ENCODE results near the gene TYW3. TPM values are rescaled to one million over a fixed set of nuclear protein-coding genes. Genes with fewer than 3 reads are reported as not detected.

The TYW3 gene
- total RNA-seq, 1 donor from 2014 or later: 0.13 TPM

GRCh38 chr1:74690909-74691308 lies 42.0 kb upstream of the TYW3 start:
- no peaks in the 10 kb centered on the region for H3K36me3 ChIP-seq
- no peaks in the 10 kb centered on the region for H3K36me3 Mint-ChIP-seq

GRCh38 chr1:74693473-74693872 lies 39.5 kb upstream of the TYW3 start:
- H3K27me3 Mint-ChIP-seq (ENCODE audit: insufficient read depth, low read depth): peaks cover 6% of the 10 kb centered on the region
- Histone ChIP-seq H3K27ac (no peak overlapping the region), H3K4me1 (no peaks in the 10 kb centered on the region), H3K4me3 (no peak overlapping the region), H3K9me3 (ENCODE audit: low read depth) (no peaks in the 10 kb centered on the region), H4K20me1 (ENCODE audit: low read depth) (no peaks in the 10 kb centered on the region), H3K36me3 (no peaks in the 10 kb centered on the region), H3K4me2 (no peak overlapping the region), H3F3A (ENCODE audit: low read depth) (no peaks in the 10 kb centered on the region), H3K27me3 (no peaks in the 10 kb centered on the region), H3K79me2 (ENCODE audit: low read depth) (no peaks in the 10 kb centered on the region), H2AFZ (replicated peaks) (no peak overlapping the region), H3K9ac (no peak overlapping the region)
- TF ChIP-seq CTCF (IDR thresholded peaks at IDR 0.05) (no peak), EZH2phosphoT487 (IDR thresholded peaks at IDR 0.05) (no peak), EZH2 (IDR thresholded peaks at IDR 0.05) (no peak)
- no peaks in the 10 kb centered on the region for H3K36me3 Mint-ChIP-seq
- no peaks in the 10 kb centered on the region for H3K9me3 Mint-ChIP-seq
- no peak overlapping the region for H3K4me3 Mint-ChIP-seq
- no peak overlapping the region for H3K27ac Mint-ChIP-seq
- peaks cover 13% of the 10 kb centered on the region for H3K4me1 Mint-ChIP-seq
- DNase-seq (ENCODE audit: low spot score): no peak

More at GRCh38 chr1:74690909-74691308, 42.0 kb upstream of the TYW3 start:
- TF ChIP-seq EZH2phosphoT487 (IDR thresholded peaks at IDR 0.05) (no peak), CTCF (IDR thresholded peaks at IDR 0.05) (no peak), EZH2 (IDR thresholded peaks at IDR 0.05) (no peak)
- no peaks in the 10 kb centered on the region for H4K20me1 ChIP-seq (ENCODE audit: low read depth)
- Mint-ChIP-seq H3K27ac (no peak overlapping the region), H3K9me3 (no peaks in the 10 kb centered on the region), H3K4me3 (no peak overlapping the region), H3K4me1 (peaks cover 19% of the 10 kb centered on the region), H3K27me3 (ENCODE audit: insufficient read depth, low read depth) (peaks cover 1% of the 10 kb centered on the region)
- no peaks in the 10 kb centered on the region for H3K9me3 ChIP-seq (ENCODE audit: low read depth)
- H3K9ac ChIP-seq: no peak overlapping the region
- H3K4me3 ChIP-seq: no peak overlapping the region
- no peak overlapping the region for H2AFZ ChIP-seq (replicated peaks)
- no peaks in the 10 kb centered on the region for H3K4me1 ChIP-seq
- no peak for DNase-seq (ENCODE audit: low spot score)
- no peaks in the 10 kb centered on the region for H3F3A ChIP-seq (ENCODE audit: low read depth)
- no peaks in the 10 kb centered on the region for H3K79me2 ChIP-seq (ENCODE audit: low read depth)
- H3K27me3 ChIP-seq: no peaks in the 10 kb centered on the region
- H3K27ac ChIP-seq: no peak overlapping the region
- no peak overlapping the region for H3K4me2 ChIP-seq

- Histone ChIP-seq H3K36me3 (no peaks in the 10 kb centered on the region), H3K27me3 (no peaks in the 10 kb centered on the region), H3K4me1 (no peaks in the 10 kb centered on the region), H3K9me3 (ENCODE audit: low read depth) (no peaks in the 10 kb centered on the region), H3K27ac (no peak overlapping the region), H3K79me2 (ENCODE audit: low read depth) (no peaks in the 10 kb centered on the region), H3K9ac (no peak overlapping the region), H2AFZ (replicated peaks) (no peak overlapping the region), H3K4me2 (no peak overlapping the region), H3F3A (ENCODE audit: low read depth) (no peaks in the 10 kb centered on the region), H4K20me1 (ENCODE audit: low read depth) (no peaks in the 10 kb centered on the region), H3K4me3 (no peak overlapping the region)
- H3K36me3 Mint-ChIP-seq: no peaks in the 10 kb centered on the region
- no peak overlapping the region for H3K4me3 Mint-ChIP-seq
- H3K27ac Mint-ChIP-seq: no peak overlapping the region
- TF ChIP-seq EZH2 (IDR thresholded peaks at IDR 0.05) (no peak), CTCF (IDR thresholded peaks at IDR 0.05) (no peak), EZH2phosphoT487 (IDR thresholded peaks at IDR 0.05) (no peak)
- H3K4me1 Mint-ChIP-seq: peaks cover 4% of the 10 kb centered on the region
- peaks cover 6% of the 10 kb centered on the region for H3K27me3 Mint-ChIP-seq (ENCODE audit: insufficient read depth, low read depth)
- no peaks in the 10 kb centered on the region for H3K9me3 Mint-ChIP-seq
- no peak for DNase-seq (ENCODE audit: low spot score)
Observed at GRCh38 chr1:74697832-74698231, 35.1 kb upstream of the TYW3 start.
